Activated T-helper 1 cell treated with anti-CD3 and anti-CD28 coated beads, Interleukin-2, amount 50 U/mL, for 16 hours (primary cell): ENCODE data around the gene PLAC8.
A peak's percentile ranks its signal among the peaks of the same experiment; 100 is the strongest.
"Not testable (repeated sequence)": the region's sequence is repeated elsewhere in the genome, so short reads cannot be mapped to it uniquely, and the experiment has no call there.

Source experiments
- DNase-seq, 2 donors: peaks; one replicate each; pipeline ENCODE4 v3.0.0-alpha.2; 2020; ENCODE audit warnings: low read depth in 1 of 2, low spot score in 1 of 2

Gene PLAC8

DNA sequence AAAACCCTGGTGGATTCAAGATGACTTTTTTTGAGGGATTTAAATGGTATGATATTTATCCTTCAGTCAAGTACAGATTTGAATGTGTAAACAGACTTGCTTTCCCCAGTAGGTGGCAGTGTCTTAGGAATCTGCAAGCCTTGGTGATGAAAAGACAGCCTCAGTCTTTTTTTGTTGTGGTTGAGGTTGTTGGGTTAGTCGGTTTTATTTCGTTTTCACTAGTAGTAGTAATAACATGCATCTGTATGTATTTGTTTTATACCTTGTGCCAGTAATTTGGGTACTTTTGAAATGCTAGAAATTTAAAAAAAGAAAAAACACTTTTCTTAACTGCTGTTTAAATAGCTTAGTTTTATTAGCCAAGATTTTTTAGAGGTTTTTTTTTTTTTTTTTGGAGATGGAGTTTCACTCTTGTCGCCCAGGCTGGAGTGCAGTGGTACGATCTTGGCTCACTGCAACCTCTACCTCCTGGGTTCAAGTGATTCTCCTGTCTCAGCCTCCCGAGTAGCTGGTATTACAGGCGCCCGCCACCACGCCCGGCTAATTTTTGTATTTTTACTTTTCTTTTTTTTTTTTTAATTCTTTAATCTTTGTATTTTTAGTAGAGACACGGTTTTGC, 40.3 kb downstream of the PLAC8 start:
- peak in 1 of 2 donors; percentile 26 for DNase-seq

DNA sequence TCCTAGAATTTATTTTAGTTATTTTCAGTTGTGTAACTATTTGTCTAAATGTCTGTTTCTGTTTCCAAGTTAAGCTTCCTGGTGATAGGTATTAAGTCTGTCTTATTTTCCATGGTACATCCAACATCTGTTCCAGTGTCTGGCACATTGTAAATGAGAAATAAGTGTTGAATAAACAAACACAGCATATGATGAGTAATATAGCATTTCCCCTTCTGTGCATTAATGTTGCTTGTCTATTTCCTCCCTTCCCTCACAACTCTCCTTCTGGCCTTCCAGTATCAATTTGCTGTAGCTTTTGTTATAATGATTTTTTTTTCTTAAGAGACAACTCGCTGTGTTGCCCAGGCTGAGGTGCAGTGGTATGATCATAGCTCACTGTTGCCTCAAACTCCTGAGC, 43.4 kb downstream of the PLAC8 start:
- DNase-seq = no peak

DNA sequence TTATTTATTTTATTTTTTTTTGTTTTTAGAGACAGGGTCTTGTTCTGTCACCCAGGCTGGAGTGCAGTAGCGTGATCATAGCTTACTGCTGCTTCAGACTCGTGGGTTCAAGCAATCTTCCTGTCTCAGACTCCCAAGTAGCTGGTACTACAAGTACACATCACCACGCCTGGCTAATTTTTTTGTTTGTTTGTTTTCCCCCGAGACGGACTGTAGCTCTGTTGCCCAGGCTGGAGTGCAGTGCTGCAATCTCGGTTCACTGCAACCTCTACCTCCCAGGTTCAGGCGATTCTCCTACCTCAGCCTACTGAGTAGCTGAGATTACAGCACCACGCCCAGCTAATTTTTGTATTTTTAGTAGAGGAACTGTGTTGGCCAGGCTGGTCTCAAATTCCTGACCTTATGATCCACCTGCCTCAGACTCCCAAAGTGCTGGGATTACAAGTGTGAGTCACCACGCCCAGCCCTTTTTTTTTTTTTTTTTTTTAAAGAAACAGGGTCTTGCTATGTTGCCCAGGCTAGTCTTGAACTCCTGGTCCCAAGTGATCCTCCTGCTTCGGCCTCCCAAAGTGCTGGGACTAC, 47.4 kb downstream of the PLAC8 start:
- DNase-seq = no peak

DNA sequence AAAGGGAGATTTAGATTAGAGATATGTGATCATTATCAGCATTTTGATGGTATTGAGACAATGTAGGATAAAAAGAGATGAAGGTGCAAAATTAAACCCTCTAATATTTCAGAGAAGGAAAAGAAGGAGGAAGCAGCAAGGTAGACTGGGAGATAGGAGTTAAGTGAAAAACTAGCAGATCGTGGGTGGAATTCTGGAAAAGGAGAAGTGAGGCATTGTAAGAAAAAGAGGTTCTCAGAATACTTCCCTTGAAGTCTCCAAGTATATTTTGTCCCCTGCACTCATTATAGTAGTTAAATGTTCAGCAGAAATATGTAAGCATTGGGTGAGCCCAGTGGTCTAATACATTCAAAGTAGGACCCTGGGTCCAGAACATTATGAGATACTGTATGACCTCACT, 49.3 kb downstream of the PLAC8 start:
- DNase-seq = no peak

DNA sequence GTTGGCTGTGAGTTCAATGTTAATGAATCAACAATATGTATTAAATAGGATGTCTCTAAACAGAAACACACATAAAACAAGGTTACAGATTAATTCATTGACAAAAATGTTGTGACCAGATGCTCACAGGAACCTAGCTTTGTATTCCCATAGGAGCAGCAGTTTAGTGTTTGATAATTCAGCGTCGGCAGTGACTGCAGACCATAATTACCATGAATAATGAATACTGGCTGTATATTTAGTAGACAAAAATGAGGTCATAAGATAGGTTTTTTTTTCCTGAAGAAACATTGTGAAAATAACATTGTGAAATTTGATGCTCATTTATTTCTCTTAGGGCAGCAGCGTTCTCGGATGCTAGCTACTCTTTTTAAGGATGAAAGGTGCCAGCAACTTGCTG, 51.8 kb downstream of the PLAC8 start:
- DNase-seq = no peak

DNA sequence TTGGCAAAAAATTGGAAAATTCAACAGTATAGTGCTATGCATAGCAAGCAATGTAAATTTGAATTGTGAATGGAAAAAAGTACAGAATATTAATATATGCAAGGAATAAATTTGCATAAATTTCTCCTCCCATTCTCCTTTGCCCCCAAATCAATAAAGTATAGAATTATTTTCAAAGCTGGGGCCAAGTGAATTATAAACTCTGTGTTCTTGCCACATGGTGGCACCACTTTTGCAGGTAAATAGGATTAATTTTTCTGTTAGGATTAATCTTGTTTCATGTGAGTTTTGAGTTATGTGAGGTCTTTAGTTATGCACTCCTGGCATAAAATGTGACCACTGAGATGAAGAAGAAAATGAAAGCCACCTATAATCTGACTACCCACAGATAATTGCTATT, 59.6 kb downstream of the PLAC8 start:
- DNase-seq = no peak

DNA sequence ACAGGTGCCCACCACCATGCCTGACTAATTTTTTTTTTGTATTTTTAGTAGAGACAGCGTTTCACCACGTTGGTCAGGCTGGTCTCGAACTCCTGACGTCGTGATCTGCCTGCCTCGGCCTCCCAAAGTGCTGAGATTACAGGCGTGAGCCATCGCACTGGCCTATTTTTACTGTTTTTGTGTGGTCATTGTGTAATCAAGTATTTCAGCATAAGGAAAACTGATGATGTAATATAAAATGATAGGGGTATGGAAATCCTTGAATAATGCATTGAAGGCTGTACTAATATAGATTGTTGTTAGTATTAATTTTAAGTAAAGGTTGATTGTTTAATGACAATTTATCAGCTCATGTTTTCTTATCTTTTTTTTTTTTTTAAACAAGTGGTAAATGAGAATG, 65.7 kb downstream of the PLAC8 start:
- DNase-seq = not testable (repeated sequence)

DNA sequence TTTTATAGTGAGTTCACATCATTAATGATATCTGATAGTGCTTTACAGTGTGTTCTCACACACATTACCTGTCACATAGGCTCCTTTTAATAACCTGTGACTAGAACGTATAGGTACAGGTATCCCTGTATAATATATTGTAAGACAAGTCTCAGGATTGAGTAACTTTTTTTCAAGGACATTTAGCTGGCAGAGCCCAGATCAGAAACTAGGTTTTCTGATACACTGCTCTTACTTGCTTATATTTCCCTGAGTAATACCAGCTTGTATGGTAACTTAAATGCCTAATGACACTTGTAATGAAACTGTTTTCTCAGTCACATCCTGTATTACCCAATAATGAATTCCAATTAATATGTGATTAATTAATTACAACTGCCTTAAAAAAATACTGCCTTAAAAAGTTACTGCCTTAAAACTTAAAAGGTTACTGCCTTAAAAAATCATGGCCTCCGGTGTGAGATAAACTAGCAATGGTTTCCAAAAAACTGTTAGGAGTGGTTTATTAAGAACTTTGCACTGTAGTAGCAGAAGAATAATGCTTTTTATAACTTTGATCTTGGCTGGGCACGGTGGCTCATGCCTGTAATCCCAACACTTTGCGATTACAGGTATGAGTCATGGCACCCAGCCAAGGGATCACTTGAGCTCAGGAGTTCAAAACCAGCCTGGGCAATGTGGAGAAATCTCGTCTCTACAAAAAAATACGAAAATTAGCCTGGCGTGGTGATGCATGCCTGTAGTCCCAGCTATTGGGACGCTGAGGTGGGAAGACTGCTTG, 67.6 kb downstream of the PLAC8 start:
- no peak for DNase-seq

DNA sequence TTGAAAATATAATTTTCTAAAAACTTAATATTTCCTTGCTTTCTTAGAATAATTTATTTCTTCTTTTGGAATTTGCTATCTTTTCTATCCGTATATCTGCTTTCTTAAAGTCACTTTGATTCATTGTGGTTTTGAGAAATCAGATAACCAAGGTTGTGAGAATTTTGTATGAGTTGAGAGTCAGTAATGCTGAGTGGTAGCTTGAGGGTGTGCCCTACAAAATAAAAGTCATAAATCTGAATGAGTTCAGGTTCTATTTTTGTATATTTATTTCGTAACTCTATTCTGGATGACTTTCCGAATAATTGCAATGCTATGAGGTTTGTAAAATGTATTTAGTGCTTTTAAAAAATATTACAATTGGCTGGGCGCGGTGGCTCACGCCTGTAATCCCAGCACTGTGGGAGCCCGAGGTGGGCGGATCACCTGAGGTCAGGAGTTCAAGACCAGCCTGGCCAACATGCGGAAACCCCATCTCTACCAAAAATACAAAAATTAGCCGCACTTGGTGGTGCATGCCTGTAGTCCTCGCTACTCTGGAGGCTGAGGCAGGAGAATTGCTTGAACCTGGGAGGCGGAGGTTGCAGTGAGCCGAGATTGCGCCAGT, 70.6 kb downstream of the PLAC8 start:
- no peak for DNase-seq

DNA sequence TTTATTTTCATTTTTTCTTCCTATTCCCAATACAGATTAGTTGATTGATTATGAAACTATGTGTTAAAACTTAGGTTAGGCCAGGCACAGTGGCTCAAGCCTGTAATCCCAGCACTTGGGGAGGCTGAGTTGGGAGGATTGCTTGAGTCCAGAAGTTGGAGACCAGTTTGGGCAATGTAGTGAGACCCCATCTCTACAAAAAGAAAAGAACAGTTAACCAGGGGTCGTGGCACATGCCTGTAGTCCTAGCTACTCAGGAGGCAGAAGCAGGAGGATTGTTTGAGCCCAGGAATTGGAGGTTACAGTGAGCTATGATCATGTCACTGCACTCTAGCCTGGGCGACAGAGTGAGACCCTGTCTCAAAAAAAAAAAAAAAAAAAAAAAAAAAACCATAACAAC, 71.4 kb downstream of the PLAC8 start:
- DNase-seq = not testable (repeated sequence)

DNA sequence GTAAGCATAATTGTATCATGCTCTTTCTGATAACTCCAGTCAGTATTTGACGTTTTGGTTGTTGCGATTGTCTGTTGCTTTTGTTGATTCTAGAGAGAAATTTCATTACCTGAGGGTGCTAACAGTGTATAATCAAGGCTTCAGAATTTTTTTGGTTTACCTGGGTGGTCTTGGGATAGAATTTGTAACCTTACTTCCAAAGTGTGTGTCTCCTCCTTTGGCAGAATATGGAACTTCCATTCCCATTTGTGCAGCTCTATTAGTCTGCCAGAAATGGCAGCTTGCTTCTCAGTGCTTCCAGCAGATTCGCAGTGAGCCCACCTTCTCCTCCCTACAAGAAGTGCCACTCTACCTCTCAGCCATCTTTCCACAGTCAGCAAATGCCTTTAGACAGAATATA, 74.3 kb downstream of the PLAC8 start:
- no peak for DNase-seq
